GM12873 (cell line): ENCODE results near the gene ATP5MC3.

Experiments
- TF ChIP-seq, protein P1 (sequence below): IDR thresholded peaks from 2 replicates; pipeline ENCODE4 v1.5.1; 2012; ENCODE audit warnings: low read depth, mild to moderate bottlenecking, moderate library complexity, low read length, control low read depth; ENCODE audit not compliant: insufficient read depth; ENCODE audit errors: missing control alignments

The ATP5MC3 gene

DNA sequence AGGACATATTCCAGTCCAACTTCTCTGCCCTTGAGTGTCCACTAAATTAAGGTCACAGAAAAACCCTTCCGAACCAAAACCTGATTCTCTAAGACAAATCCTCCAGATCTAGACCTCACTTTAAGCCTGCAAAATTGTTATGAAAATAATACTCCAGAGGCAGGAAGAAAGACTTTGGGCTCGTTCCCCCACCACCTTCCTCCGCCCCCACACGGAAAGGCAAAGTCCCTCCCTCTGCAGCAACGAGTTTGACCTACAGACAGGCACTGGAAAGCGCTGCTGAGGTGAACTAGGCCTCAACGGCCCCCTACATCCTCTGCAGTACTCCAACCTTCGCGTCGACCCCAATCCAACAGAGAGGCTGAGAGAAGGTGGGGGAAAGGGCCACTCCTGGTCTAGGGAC lies 808 bp downstream of the ATP5MC3 start:
- TF ChIP-seq, protein P1, sequence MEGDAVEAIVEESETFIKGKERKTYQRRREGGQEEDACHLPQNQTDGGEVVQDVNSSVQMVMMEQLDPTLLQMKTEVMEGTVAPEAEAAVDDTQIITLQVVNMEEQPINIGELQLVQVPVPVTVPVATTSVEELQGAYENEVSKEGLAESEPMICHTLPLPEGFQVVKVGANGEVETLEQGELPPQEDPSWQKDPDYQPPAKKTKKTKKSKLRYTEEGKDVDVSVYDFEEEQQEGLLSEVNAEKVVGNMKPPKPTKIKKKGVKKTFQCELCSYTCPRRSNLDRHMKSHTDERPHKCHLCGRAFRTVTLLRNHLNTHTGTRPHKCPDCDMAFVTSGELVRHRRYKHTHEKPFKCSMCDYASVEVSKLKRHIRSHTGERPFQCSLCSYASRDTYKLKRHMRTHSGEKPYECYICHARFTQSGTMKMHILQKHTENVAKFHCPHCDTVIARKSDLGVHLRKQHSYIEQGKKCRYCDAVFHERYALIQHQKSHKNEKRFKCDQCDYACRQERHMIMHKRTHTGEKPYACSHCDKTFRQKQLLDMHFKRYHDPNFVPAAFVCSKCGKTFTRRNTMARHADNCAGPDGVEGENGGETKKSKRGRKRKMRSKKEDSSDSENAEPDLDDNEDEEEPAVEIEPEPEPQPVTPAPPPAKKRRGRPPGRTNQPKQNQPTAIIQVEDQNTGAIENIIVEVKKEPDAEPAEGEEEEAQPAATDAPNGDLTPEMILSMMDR = no peak

DNA sequence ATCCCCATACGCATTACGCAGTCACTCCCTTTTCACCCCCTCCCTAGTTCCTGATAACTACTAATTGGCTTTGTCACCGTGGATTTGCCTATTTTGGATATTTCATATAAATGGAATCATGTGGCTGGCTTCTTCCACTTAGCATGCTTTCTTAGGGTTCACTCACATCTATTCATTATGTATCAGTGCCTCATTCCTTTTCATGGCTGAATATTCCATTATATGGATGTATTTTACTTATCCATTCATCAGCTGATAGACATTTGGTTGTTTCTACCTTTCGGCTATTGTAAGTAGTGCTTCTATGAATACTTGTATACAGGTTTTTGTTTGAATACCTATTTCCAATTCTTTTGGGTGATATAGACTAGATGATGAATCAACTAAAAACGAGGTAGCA lies 4.9 kb downstream of the ATP5MC3 start:
- TF ChIP-seq, protein P1 = no peak

GRCh38 chr2:175175896-175176295 lies 5.6 kb downstream of the ATP5MC3 start:
- TF ChIP-seq, protein P1 = no peak

DNA sequence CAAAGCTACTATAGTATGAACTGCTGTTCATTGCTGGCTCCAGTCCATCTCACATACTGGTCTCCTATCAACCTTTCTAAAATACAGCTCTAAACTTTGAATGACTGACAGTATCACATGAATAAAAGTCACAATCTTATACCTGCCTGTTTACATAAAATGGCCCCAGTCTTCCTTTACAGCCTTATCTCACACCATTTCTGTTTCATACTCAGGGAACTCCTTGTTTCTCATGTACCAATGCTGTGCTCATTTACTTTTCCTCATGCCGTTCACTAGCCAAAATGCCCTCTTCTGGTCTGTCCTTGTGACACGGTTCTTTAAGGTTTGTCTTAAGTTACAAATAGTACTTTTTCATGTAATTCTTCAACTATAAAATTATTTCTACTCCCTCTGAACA lies 6.2 kb downstream of the ATP5MC3 start:
- TF ChIP-seq, protein P1 = no peak

DNA sequence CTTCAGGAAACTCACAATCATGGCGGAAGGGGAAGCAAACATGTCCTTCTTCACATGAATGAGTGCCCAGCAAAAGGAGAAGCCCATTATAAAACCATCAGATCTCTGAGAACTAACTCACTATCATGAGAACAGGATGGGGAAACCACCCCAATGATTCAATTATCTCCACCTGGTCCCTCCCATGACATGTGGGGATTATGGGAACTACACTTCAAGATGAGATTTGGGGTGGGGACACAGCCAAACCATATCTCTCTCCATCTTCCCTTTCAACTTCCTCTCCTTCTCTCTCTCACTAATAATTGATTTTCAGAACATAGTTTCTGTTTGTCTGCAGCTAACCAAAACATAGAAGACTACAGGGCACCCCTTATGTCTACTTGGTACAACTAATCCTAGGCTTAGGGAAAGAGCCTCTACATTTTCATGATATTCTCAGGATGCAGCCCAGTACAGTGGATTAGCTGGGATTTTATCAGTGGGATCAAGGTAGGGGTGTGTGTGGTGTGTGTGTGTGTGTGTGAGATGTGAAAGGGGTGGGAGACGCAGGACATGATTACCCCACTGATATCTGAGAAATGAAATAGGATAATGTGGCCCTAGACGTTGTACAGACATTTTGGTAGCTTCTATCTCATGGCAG lies 10.7 kb downstream of the ATP5MC3 start:
- TF ChIP-seq, protein P1 = no peak

DNA sequence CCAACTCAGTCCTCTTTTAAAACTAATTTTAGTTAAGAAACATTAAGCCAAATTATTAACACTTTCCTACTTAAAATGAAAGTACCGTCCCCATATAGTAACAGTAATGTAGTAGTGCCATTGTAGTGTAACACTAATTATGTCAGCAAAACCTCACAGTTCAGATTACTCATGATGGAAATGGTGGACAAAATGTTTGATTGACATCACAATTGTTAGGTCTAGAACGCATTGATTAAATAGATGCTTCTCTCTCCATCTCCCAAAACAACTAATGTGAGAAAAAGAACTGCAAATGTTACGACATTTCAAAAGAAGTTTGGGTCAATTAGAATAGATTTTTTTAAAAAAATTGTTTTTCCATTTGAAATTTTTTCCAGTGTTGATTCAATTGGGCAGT lies 12.3 kb downstream of the ATP5MC3 start:
- TF ChIP-seq, protein P1 = no peak

DNA sequence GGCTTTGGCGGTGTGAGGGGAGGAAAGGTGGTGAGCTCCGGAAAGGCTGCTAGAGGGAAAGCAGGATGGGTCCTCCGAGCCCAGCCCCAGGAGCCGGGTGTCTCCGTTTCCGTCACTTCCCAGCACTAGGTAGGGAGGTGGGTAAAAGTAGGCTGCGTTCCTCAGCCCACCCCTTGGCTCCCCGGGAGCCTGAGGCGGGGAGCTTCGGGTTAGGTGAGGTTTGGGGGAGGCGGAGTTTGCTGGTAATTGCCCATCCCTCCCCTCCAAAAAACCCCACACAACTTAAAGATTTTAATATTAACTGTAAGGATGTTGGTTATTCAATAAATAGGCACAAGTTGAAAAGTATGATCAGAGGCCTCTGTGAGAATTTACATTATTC lies 13.0 kb downstream of the ATP5MC3 start:
- TF ChIP-seq, protein P1 = no peak
